GM21423 (cell line): Measurements from ENCODE around the gene SPRR3.

ENCODE experiments used
- ATAC-seq: cut with Tn5 transposase; IDR thresholded peaks from one replicate; pipeline ENCODE4 v1.9.1; 2021; ENCODE audit warnings: mild to moderate bottlenecking, moderate library complexity; ENCODE audit not compliant: unreplicated experiment

The SPRR3 gene, protein sequence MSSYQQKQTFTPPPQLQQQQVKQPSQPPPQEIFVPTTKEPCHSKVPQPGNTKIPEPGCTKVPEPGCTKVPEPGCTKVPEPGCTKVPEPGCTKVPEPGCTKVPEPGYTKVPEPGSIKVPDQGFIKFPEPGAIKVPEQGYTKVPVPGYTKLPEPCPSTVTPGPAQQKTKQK

DNA sequence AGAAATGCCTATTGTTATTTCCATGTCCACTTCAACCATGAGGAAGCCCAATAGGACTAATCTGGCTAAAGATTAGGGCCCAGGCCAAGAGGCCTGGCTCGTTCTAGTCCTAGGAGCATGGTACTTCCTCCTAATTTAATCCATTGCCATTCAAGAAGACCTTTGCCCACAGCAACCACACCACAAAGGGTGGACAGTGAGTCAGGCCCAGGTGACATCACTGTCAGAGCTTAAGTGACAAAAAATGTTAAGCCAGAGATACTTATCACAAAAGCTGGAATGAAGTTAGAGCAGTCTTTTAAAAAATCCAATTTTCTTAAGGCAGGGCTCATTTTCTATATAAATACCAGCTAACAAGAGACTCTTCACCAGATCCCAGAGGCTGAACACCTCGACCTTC, at the start of gene SPRR3:
SPRR3 (plus strand) TSS at position 368 of the 400 bp plus-strand sequence. CDS start 1,272 bp downstream, outside the sequence.
- no peak for ATAC-seq

DNA sequence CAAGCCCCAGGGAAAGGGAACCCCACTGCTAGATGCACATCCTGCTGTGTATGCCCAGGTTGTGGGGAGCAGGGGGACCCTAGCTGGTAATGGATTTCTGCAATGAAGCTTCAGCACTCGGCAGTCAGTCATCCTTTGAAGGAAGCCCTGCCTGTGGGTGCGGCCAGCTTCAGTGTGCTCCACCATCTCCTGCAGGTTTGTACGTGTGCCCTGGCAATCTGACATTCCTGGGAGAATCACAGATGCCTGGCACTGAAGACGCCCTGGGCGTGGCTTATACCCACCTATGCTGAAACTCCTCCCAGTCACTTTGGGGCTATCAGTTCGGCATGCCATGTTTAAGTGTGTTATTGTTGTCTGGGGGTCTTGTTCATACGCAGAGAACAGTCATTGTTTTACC, 47.8 kb upstream of the SPRR3 start:
- no peak for ATAC-seq

DNA sequence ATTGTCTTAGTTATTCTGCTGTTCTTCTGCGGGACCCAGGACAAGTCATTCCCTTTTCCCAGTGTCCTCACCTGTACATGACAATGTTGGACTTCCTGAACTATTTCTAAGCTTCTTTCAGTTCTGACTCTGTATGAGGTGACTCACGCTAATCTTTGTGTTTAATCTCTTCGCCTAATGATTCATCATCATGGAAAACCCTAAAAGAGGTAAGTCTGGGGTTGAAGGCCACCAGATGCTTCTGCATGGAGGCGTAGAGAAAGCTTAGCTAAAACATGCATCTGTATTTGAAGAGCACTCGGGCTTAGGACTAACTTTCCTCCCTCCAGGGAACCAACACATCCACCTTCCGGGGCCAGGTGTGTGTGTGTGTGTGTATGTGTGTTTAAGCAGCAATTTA, 47.1 kb upstream of the SPRR3 start:
- ATAC-seq: no peak

DNA sequence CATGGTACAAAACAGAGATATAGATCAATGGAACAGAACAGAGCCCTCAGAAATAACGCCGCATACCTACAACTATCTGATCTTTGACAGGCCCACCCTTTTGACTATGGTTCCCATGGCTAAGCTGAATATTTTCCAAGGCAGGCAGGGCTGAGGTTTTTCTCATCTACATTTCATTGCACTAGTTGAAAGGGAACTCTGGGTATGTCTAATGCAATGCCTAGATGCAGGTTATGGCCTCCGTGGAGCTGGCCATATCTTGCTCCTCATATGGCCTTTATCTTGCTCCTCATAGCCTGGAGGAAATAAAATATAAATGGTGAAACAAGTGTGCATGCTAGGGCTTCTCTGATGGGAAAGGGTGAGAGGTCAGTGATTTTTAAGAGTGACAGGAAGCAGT, 44.0 kb upstream of the SPRR3 start:
- no peak for ATAC-seq

DNA sequence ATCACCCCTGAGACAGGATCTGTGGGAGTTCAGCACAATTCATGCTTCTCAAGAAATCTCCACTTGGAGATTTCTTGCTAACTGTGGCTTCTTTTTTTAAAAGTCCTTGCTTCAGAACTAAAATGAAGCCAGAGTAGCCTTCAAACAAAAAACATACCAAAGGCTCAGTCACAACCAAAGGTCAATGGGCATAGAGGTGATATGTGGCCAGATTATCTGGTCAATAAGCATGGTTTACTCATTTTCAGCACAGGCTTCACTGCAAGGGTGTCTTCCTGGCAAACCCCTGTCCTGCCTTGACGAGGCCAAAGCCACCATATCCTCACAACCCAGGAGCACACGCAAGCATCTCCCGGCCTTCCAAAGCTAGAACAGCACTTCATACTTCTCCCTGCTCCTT, 42.3 kb upstream of the SPRR3 start:
- no peak for ATAC-seq

DNA sequence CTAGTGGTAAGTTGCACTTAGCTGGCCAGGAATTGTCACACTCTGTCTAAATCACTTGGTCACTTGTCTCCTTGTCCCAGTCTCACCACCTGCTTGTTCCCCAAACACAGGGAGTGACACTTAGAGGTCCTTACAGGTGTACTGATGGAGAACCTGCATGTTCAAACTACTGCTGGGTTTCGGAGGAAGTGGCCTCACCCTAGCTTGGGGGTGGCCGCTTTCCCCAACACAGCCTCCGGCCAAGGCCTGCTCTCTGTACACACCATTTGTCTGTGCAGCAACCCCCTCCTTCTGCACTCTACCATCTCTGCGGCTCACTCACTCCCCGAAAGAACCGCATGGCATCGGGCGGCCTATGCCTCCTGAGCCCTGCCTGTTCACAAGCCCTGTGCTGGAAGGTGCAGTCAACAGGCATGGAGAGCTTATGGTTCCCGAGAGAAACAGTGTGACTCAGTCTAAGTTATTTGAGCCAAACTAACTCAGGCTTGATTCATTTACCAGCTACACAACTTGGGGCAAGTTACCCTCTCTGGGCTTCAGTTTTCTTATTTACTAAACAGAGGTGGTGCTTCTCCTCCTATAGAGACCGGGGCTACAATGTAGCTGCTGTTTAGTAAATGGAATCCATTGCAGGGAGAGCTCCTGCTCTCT, 41.6 kb upstream of the SPRR3 start:
- ATAC-seq: no peak

DNA sequence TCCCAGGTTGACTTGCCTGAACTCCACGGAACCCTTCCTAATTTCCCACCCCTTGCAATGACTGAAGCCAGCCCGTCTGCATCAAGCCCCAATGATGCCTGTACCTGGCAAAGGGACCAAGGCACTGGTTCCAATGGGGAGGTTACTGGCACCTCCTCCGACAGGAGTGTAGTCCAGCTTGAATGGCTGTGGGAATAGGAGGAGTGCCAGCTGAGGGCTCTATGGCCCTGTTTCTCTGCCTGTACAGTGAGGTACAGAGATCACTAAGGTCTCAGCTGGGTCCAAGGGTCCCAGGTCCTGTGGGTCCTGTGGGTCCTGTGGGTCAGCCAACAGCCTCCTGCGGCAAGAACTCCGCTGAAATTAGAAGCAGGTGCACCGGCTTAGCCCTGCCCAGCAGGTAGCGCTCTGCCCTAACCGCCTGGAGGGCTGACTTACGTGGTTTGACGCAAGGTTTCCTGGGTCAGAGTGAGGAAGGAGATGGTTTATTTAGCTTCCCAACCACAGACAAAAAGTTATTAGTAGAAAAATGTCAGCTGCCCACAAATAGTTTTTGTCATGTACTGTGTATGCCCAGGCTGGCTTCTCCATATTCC, 41.0 kb upstream of the SPRR3 start:
- no peak for ATAC-seq

DNA sequence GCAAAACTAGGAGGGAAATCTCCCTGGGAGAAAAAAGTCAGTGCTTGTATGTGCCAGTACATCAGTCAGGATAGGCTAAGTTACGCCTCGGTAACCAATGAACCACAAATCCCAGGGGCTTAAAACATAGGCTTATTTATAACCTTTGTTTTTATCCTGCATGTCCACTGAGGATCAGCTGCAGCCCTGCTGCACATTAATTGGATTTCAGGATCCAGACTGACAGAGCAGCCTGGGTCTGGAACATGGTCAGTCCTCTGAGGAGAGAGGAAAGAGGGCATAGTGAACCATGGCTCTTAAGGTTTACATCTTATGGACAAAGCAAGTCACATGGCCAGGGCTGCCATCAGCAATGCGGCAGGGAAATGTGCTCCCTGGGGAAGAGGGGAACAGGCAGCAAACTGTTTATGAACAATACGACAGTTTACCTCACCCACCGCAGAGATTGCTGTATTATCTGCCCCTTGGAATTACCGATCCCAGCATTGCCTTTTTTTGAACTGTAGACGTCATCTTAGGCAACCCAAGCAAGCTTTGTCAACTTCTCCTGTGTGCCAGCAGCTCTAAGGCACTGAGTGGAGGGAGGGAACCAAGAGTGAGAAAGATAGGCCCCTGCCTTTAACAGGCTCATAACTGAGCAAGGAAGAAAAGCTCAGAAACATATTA, 40.2 kb upstream of the SPRR3 start:
- ATAC-seq: no peak

DNA sequence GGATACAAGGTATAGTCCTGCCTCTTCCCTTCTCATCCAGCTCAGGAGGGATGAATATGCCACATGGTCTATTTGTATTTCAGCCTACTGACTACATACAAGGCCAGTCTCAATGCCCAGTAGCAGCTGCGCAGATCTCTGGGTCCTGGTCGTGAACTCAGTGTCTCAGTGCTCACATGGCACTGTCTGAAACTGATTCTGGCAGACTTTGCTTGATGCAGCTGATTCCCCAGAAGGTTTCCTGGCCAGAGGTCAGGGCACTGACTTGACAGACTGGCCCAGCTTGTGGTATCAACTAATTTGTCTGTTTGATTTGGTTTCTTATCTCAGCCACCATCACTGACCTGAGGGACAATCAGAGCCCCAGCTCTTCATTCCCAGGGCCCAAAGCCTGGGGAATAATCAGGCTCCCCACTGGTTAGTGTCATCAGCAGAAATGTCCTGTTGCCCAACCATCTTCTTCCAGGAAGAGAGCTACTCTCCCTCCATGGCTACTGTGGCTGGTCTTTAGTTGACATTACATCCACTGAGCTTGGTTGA, 38.6 kb upstream of the SPRR3 start:
- no peak for ATAC-seq

DNA sequence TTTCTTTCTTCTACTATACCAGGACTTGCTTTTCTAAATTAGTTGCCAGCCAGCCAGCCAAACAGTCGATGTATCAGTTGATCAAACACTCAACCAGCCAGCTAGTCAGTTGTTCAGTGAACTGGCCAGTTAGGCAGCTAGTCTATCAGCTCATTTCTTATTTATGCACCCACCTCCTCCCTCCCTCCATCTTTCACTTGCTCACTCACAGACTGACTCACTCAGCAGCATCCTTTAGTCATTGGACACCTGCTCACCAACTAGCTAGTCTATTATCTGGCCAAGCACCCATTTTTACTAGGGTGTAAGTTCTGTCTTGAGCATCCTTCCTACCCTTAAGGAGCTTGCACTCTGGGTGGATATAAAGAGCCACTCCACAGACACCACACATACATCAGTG, 37.0 kb upstream of the SPRR3 start:
- ATAC-seq: no peak

DNA sequence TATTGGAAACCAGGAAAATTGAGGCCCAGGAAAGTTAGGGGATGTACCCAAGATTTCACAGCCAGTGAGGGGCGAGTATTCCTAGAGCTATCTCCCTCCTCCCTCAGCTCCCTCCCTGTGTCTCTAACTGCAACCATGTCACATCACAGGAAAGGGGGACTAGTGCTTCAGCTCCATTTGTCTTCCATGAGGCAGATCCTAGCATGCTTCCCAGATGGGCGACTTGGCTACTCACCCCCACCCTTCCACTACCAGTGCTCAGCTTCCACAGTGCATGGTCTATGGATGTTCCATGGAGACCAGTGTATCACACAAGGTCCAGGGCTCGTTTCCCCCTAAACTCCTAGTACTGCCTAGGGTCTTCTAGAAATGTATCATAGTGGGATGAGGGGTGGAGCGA, 35.7 kb upstream of the SPRR3 start:
- no peak for ATAC-seq

DNA sequence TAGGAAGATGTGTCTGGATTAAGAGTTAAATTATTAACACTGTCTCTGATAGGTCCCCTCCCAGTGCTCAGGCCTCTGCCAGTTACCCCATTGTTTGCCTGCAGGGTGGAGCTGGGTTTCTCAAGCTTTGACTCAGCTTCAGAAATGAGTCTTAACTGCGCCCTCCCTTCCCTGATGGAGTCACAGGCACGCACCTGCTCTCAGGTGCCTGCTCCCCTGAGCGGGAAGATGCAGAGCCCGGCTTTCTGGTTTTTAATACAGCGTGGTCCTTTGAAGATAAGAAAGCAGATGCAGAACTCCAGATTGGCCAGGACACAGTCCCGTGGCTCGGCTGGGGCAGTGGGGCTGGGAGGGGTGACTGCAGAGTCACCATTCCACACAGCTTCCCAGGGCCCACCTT, 34.3 kb upstream of the SPRR3 start:
- no peak for ATAC-seq

DNA sequence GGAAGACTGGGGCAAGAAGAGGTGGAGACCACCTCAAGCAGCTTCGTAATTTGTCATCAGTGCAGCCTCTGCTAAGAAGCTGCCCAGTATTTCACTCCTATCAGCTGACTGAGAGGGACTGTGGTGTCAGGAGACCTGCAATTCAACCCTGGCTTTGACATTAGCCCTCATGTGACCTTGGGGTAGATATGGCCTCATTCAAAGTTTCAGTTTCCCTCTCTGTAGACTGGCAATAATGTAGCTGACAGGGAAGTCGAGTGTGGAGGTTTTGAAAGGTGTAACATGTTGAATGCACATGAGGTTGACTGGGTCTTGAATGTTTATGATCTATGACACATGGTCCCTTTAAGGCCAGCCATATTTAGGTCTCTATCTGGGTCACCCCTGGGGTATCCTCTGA, 33.3 kb upstream of the SPRR3 start:
- ATAC-seq: peak; percentile 72

DNA sequence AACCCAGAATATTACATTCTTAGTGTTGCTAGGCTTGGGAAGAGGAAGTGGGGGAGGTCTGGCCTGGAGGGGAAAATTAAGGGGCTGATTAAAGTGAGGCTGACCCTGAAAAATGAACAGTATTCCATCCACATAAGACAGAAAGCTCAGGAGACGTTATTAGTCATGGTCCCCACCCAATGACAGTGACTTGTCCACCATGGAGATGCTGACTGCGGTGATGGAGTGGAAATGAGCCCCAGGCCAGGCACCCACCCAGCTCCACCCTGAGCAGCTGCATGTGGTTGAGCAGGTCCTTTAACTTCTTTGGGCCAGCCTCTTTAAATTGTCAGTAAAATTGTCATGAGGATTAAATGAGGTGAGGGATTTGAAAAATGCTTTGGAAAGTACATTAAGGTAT, 32.5 kb upstream of the SPRR3 start:
- ATAC-seq: no peak

DNA sequence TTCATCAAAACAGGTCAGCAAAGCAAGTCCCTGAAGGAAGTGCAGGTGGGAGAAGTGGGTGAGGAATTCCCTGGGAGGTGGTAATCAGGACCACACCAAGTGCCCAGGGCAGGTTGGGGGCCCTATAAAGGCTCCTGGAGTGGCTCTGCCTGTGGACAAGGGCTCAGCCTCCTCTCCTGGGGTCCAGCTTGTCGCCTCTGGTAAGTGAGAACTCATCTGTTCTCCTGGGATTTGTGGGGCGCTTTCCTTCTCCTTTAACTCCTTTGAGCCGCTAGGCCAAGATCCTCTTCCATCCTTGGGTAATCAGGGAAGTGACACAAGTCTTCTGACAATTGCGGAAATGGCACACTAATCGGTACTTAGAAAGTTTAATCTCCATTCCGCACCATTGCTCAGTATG, 31.1 kb upstream of the SPRR3 start, which contains the start of gene SPRR4:
SPRR4 (plus strand) TSS at position 154 of the 400 bp plus-strand sequence. CDS start 1,243 bp downstream, outside the sequence.
- no peak for ATAC-seq

DNA sequence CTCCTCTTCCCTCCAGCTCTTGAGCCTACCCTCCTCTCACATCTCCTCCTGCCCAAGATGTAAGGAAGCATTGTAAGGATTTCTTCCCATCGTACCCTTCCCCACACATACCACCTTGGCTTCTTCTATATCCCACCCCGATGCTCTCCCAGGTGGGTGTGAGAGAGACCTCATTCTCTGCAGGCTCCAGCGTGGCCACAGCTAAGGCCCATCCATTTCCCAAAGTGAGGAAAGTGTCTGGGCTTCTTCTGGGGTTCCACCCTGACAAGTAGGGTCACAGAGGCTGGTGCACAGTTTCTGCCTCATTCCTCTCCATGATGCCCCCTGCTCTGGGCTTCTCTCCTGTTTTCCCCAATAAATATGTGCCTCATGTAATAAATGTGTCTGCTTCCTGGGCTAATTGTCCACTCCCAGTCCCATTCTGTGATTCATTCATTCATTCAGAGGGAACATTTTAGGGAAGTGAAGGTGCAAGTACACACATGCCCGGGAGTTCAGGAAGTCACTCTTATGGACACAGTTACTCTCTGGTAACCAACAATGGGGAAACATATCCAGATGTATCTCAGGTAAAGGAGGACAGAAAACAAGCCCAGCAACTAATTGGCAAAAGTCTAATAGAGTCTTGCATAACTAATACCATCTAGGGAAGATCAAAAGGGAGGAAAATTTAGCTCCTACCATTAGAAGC, 29.2 kb upstream of the SPRR3 start:
- ATAC-seq: no peak

DNA sequence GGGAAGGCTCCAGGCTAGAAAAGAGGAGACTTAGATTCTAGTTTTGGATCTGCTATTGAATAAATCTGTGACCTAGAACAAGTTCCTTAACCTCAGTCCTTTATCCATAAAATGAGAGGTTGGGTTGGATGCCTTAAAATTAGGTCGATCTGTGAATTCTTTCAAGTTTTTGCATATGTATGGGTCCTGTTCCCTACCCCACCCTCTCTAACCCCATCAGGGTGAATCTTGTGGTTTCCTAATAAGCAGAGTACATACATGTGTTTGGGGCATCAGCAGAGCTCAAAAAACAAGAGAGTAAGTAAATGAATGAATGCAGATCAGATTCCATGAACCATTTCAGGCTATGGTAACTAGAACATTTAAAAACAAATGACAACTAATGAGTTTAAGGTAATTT, 24.9 kb upstream of the SPRR3 start:
- ATAC-seq: no peak

DNA sequence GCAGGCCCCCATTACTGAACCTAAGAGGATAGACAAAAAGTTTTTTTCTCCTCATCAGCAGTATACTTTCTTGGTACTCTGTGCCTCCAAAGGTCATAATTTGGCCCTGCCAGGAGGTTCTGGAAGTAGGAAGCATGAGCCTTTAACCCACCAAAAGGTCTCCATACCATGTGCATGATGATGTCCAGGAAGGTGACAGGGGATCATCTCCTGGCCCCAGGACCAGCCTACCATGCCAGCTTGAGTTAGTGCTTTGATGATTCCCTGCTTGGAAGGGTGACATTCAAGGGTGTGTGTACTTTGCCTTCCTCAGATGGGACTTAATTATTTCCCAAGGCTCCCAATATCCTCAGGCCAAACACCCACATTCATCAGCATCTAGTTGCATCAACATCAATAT, 23.9 kb upstream of the SPRR3 start:
- ATAC-seq: no peak

DNA sequence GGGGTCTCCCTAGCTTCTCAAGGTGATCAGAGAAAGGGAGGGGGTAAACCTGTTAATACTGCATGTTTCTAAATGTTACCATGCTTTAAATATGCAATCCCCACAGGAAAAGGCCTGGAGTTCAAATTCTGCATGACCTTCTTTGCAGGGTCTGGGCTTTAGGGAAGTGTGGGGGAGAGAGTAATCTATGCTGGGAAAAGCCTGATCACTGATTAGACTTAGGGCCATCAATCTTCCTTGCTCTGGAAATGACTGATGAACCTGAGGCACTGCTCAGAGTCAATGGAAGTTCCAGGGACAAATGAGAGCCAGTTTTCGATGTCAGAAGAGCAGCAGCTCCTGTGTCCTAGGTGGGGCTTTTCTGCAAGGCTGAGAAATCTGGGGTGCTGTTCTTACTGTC, 20.9 kb upstream of the SPRR3 start:
- ATAC-seq: no peak

DNA sequence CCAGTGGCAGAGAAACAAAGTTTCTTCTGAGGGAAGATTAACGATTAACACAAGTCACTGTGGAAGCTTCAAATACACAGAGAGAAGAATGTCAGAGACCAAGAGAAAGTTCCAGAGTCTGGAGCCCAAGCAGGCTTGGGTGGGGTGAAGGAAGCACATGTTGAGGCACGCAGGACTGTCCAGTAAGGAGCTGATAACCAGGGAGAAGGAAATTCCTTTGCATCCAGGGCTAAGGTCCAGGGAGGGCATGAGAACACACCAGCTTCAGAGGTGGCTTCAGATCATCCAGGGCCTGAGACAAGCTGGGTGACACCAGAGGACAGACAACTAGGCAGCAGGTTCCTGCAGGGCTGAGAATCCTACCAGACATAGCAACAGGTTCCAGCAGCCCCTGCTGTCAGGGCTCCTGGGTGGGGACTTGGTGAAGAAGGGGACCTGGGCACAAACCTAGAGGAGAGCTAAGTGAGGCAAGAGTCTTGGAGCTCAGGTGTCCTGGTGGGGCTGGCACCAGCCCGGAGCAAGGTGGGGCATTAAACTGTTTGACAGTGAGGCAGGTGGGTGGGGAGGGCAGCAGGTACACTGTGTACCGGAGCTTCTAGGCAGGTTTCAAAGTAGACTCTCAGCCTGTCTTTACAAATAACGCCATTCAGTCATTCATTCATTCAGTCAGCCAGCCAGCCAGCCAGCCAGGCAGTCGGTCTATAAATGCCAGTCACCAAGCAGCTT, 20.2 kb upstream of the SPRR3 start:
- ATAC-seq: no peak

DNA sequence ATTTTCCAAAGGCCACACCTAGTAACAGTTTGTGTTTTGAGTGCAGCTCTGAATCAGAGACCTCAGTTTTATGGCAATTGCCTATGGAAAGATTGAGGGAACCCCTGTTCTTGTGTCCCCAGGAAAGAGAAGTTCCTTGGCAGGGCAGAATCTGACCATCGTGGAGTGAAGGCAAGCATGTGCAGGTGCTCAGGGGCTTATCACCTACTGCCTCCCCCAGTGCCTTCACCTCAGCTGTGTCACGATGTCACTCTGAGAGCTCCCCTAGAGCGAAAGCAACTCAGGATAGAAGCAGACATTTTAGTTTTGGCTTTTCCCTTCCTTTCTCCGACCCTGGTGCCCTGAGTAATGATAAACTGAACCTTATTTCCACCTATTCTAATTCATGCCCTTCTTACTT, 19.5 kb upstream of the SPRR3 start:
- no peak for ATAC-seq
